RWPE2 (cell line): Measurements from ENCODE around the gene AQP12A.

Experiments used
- ATAC-seq: fragments of 200-7000 bp; cut with Tn5 transposase; 3 replicates; pipeline ENCODE4 v1.9.1; 2021; ENCODE audit warnings: low read depth
- DNase-seq: peaks from one replicate; pipeline ENCODE4 v3.0.0-alpha.2; 2020; ENCODE audit warnings: low spot score
- H3K27ac ChIP-seq: fragments of 450-650 bp; 2 replicates; pipeline ENCODE4 v1.5.1; 2017; ENCODE audit warnings: mild to moderate bottlenecking; ENCODE audit not compliant: poor library complexity, severe bottlenecking
- H3K27me3 ChIP-seq: fragments of 250-450 bp; sonication (Bioruptor Pico); 2 replicates; pipeline ENCODE4 v1.5.1; 2021; ENCODE audit warnings: mild to moderate bottlenecking, moderate library complexity; ENCODE audit not compliant: insufficient read depth, poor library complexity, severe bottlenecking
- H3K36me3 ChIP-seq: fragments of 250-450 bp; sonication (Bioruptor Pico); 2 replicates; pipeline ENCODE4 v1.5.1; 2020; ENCODE audit warnings: low read depth, mild to moderate bottlenecking, moderate library complexity
- H3K4me1 ChIP-seq: fragments of 250-450 bp; sonication (Bioruptor Pico); 2 replicates; pipeline ENCODE4 v1.5.1; 2021; ENCODE audit warnings: mild to moderate bottlenecking, moderate library complexity; ENCODE audit not compliant: insufficient read depth, poor library complexity, severe bottlenecking
- H3K4me3 ChIP-seq: fragments of 250-450 bp; sonication (Bioruptor Pico); 2 replicates; pipeline ENCODE4 v1.5.1; 2021; ENCODE audit warnings: mild to moderate bottlenecking, moderate library complexity; ENCODE audit not compliant: severe bottlenecking
- H3K9me3 ChIP-seq: fragments of 250-450 bp; sonication (Bioruptor Pico); 2 replicates; pipeline ENCODE4 v1.5.1; 2021; ENCODE audit warnings: mild to moderate bottlenecking, moderate library complexity; ENCODE audit not compliant: severe bottlenecking
- TF ChIP-seq, protein P1 (sequence below): fragments of 450-650 bp; IDR thresholded peaks from one replicate; pipeline ENCODE4 v1.5.1; 2017; ENCODE audit warnings: mild to moderate bottlenecking, moderate library complexity; ENCODE audit not compliant: poor library complexity, severe bottlenecking

Gene AQP12A

DNA sequence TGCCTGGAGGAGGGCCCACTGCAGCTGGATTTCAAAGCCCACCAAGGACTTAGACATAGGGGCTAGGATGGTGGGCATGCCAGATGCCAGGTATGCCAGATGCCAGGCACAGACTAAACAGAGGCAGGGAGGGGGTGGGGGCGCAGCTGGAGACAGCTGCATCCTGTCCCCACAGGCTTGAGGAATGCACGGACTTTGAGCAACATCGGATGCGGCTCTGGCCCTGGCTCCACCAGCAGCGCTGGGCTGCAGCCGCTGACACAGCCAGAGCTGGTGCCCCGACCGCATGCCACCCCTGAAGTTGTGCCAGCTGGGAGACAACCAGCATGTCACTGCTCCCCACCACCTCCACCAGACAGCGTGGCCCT is 39.5 kb downstream of the AQP12A start:
- Histone ChIP-seq H3K27ac (no peak overlapping the region), H3K36me3 (no peaks in the 10 kb centered on the region), H3K4me1 (no peaks in the 10 kb centered on the region), H3K4me3 (no peak overlapping the region), H3K9me3 (no peaks in the 10 kb centered on the region), H3K27me3 (no peaks in the 10 kb centered on the region)
- ATAC-seq: peak; percentile 40; the same call in 1 of the 3 replicates
- no peak for DNase-seq
- TF ChIP-seq, protein P1, sequence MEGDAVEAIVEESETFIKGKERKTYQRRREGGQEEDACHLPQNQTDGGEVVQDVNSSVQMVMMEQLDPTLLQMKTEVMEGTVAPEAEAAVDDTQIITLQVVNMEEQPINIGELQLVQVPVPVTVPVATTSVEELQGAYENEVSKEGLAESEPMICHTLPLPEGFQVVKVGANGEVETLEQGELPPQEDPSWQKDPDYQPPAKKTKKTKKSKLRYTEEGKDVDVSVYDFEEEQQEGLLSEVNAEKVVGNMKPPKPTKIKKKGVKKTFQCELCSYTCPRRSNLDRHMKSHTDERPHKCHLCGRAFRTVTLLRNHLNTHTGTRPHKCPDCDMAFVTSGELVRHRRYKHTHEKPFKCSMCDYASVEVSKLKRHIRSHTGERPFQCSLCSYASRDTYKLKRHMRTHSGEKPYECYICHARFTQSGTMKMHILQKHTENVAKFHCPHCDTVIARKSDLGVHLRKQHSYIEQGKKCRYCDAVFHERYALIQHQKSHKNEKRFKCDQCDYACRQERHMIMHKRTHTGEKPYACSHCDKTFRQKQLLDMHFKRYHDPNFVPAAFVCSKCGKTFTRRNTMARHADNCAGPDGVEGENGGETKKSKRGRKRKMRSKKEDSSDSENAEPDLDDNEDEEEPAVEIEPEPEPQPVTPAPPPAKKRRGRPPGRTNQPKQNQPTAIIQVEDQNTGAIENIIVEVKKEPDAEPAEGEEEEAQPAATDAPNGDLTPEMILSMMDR: no peak

DNA sequence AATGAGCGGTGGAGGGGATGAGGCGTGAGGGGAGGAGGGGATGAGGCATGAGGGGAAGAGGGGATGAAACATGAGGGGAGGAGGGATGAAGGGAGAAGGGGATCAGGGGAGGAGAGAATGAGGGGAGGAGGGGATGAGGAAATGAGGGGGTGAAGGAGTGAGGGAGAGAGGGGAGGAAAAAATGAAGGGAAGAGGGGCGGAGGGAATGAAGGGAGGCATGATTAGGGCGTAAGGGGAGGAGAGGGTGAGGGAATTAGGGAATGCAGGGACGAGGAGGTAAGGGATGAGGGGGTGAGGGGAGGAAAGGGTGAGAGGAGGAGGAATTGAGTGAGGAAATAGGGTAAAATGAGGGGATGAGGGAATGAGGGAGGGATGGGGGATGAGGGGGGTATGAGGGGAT is 40.5 kb downstream of the AQP12A start:
- Histone ChIP-seq H3K4me1 (no peaks in the 10 kb centered on the region), H3K9me3 (no peaks in the 10 kb centered on the region), H3K4me3 (no peak overlapping the region), H3K27me3 (no peaks in the 10 kb centered on the region), H3K36me3 (no peaks in the 10 kb centered on the region), H3K27ac (no peak overlapping the region)
- no peak for DNase-seq
- no peak for ATAC-seq
- TF ChIP-seq, protein P1: no peak

DNA sequence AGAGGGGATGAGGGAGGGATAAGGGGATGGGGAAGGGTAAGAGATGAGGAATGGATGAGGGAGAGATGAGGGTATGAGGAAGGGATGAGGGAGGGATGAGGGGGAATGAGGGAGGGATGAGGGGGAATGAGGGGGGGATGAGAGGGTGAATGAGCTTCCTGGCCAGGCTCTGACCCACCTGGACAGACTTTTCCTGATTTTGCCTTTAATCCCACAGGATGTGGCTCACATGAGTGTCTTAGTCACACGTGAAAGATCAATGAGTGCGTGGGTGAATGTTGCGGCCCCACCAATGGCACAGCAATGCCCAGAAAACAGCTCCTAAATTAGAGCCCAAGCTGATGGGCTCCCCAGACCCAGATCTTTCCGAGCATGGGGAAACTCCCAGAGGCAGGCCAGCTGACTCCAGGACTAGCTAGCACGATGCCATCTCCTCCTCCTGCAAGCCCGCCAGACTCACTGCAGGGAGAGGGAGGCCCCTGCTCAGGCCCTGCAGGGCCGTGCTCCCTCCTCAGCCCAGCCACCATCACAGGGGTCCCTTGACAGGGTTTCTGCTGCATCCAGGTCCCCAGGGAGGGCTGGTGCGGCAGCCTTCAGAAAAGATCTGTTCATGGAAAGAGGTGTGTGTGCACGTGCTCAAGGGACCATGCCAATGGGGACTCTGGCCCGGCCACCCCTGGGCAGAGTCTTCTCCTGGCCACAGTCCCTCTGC is 41.4 kb downstream of the AQP12A start:
- H3K27me3 ChIP-seq: no peaks in the 10 kb centered on the region
- H3K9me3 ChIP-seq: no peaks in the 10 kb centered on the region
- H3K4me3 ChIP-seq: no peak overlapping the region
- DNase-seq (no peak), ATAC-seq (no peak)
- TF ChIP-seq, protein P1: no peak
- no peaks in the 10 kb centered on the region for H3K4me1 ChIP-seq
- H3K36me3 ChIP-seq: no peaks in the 10 kb centered on the region
- no peak overlapping the region for H3K27ac ChIP-seq

DNA sequence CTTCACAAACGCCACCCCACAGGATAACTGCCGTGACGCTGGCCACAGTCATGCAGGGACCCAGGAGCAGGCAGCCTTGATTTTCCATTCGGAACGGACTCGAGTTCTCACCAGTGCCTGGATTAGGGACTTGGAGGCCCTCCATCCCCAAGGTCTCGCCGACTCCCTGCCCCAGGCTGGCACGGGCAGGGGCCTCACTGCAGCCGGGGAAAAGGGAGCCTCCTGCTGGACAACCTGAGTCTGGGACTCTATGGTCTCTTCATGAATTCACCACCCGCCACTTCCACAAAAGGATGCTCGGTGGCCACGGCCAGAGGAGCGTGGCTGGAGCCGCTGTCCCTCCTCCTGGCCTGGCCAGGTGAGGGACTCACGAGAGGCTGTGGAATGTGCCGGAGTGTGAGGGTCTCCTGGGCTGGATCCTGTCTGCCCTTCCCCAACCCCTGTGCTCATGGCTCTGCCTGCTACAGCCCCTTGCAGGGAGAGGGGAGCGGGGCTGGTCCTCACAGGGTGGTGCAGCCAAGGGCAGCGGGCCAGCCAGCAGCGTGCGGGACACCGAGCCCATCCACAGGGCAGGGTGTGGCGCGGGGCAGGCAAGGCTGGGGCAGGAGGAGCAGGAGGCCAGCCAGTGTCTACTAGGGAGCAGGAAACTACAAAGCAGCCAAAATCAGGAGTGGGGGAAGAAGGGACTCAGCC is 42.3 kb downstream of the AQP12A start:
- no peak for DNase-seq
- ATAC-seq: no peak
- Histone ChIP-seq H3K4me1 (peaks cover under 1% of the 10 kb centered on the region), H3K4me3 (no peak overlapping the region), H3K27ac (no peak overlapping the region), H3K36me3 (no peaks in the 10 kb centered on the region), H3K9me3 (no peaks in the 10 kb centered on the region), H3K27me3 (no peaks in the 10 kb centered on the region)
- TF ChIP-seq, protein P1: no peak

DNA sequence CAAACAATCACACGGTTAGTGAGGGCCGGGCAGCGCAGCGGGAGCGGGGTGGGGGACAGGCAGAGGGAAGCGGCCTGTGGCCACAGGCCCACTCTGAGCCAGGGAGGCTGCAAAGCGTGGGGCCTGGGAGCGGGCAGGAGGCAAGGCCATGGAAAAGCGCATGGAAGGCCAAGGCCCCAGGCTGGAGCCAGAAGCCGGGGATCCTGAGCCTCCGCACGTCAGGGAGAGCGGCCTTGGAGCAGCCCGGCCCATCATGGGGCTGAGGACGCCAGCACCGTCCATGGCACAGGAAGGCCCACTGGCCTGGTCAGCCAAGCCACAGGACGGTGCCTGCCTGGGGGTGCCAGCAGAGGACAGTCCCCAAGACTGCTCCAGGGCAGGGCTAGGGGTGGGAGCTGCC is 43.1 kb downstream of the AQP12A start:
- H3K9me3 ChIP-seq: no peaks in the 10 kb centered on the region
- no peak overlapping the region for H3K4me3 ChIP-seq
- H3K27ac ChIP-seq: no peak overlapping the region
- ATAC-seq (no peak), DNase-seq (no peak)
- H3K4me1 ChIP-seq: peaks cover 8% of the 10 kb centered on the region
- TF ChIP-seq, protein P1: no peak
- no peaks in the 10 kb centered on the region for H3K36me3 ChIP-seq
- H3K27me3 ChIP-seq: no peaks in the 10 kb centered on the region
